Measurements from ENCODE around the gene IL20RA.
"Not testable (repeated sequence)": the region's sequence is repeated elsewhere in the genome, so short reads cannot be mapped to it uniquely, and the experiment has no call there.

IL20RA gene

DNA sequence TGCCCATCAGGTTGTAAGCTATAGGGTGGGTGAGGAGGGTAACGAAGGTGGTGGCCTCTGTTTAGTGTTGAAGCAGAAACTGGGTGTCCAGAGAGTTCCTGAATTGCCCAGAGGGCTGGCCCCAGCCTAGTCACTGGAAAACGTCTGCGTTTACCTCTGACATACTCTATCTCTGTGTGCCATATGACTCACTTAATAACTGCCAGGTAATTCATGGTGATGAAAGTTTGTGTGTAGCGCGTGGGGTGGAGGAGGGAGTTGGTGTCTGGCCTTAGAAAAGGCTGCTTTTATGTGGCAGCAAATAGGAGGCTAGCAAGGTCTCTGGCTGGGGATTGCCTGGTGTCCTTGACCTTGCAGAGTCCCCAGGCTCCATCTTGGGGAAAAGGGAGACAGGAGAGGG lies 75.3 kb downstream of the IL20RA start:
- TF ChIP-seq JUND (IDR thresholded peaks at IDR 0.05; ENCODE audit: low read depth), result no peak
- DNase-seq (ENCODE audit: low read depth in 1 of 2, low spot score in 1 of 2), result no peak
- in situ Hi-C loops (cut with HindIII; ENCODE audit: low pct_unique_long_range_greater_than_20kb, low sequenced_read_pairs), result no loop called here

DNA sequence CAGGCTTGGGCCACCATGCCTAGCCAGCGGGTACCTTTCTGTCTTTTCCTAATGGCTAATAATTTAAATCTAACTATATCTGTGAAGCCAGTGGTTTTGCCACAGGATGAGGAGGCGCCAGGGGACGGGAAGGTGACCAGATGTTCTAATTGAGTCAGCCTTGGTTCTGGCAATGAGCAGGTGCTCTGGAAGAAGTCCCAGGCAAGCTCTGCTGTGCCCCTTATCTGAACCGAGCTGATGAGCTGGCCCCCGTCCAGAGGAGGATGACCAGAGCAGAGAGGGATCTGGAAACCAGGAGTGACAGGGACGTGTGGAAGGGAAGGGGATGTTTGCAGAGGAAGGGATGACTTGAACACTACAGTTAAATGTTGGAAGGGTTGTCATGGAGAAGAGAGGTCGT lies 75.9 kb downstream of the IL20RA start:
- TF ChIP-seq JUND (IDR thresholded peaks at IDR 0.05; ENCODE audit: low read depth), result no peak
- in situ Hi-C loops (cut with HindIII; ENCODE audit: low pct_unique_long_range_greater_than_20kb, low sequenced_read_pairs), result no loop called here

DNA sequence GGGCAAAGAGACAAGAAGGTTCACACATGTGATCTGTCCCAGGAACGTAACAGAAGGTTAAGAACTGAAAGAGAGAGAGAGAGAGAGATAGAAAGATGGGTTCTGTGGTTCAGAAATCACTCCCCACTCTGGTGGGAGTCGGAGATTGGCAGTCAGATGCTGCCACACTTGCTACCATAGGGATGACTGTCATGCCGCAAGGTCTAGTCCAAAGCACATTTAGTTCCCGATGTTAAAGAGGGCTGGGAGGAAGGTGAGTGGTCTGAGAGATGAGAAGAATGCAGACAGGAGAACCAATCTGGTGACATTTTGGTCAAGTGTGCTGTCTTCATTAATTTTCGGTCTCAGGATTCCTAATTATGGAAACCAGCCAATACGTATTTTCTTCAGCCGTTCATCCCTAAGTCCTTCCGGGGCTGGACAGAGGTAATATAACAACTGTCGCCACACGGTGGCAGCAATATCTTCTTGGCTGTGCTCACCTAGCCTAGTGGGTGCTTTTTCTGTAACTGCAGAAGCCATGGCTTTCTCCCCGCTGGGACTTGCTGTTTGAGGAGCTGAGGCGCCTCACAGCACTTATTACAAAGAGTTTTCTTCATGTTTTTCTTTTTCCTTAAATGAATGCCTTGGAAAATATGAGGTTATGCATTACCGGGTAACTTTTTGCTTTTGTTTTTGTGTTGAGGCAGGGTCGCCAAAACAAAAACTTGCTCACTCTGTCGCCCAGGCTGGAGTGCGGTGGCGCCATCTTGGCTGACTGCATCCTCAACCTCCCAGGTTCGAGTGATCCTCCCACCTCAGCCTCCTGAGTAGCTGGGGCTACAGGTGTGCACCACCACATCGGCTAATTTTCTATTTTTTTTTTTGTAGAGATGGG lies 76.7 kb downstream of the IL20RA start:
- peak; percentile 55 to 86 for DNase-seq (ENCODE audit: low read depth in 1 of 2, low spot score in 1 of 2)
- in situ Hi-C loops (cut with HindIII; ENCODE audit: low pct_unique_long_range_greater_than_20kb, low sequenced_read_pairs), result no loop called here
- no peak for TF ChIP-seq JUND (IDR thresholded peaks at IDR 0.05; ENCODE audit: low read depth)

More for the DNA sequence above, 75.9 kb downstream of the IL20RA start:
- no peak for DNase-seq (ENCODE audit: low read depth in 1 of 2, low spot score in 1 of 2)

DNA sequence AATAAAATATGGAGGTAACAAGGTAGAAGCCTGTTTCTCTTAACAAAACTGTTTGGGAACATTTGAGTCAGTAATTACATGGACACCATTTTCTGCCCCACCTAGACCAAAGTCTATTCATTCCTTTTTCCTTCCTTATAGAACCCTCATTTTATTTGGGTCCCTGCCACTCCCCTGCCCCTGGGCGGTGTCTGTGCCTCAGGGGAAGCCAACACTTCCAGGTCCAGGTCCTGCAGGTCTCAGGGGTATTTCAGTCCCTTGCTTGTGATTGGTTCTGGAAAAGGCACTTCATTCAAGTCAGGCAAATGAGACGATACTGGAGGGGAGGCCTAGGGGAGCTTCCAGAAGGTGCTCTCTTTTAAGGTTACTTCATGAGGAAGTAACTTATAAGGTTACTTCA lies 80.4 kb downstream of the IL20RA start:
- TF ChIP-seq JUND (IDR thresholded peaks at IDR 0.05; ENCODE audit: low read depth), result no peak
- in situ Hi-C loops (cut with HindIII; ENCODE audit: low pct_unique_long_range_greater_than_20kb, low sequenced_read_pairs), result no loop called here
- no peak for DNase-seq (ENCODE audit: low read depth in 1 of 2, low spot score in 1 of 2)

DNA sequence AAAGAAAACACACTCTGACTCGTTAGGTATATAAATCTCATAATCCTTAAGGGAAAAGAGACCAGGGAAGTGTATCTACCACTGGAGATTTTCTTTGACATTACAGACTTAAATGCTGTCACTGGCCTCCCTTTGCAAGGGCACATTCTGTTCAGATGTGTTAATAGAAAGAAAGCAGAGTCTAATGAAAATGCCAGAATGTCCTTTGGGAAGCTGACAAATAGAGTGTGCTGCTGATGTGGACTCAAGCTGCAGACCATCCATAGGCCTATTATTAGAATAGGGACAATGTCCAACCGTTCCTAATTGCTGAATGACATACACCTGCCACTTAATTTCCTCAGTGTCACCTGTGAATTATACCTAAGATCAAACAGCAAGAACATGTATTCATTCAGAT lies 81.5 kb downstream of the IL20RA start:
- TF ChIP-seq JUND (IDR thresholded peaks at IDR 0.05; ENCODE audit: low read depth), result no peak
- in situ Hi-C loops (cut with HindIII; ENCODE audit: low pct_unique_long_range_greater_than_20kb, low sequenced_read_pairs), result no loop called here
- DNase-seq (ENCODE audit: low read depth in 1 of 2, low spot score in 1 of 2), result no peak

DNA sequence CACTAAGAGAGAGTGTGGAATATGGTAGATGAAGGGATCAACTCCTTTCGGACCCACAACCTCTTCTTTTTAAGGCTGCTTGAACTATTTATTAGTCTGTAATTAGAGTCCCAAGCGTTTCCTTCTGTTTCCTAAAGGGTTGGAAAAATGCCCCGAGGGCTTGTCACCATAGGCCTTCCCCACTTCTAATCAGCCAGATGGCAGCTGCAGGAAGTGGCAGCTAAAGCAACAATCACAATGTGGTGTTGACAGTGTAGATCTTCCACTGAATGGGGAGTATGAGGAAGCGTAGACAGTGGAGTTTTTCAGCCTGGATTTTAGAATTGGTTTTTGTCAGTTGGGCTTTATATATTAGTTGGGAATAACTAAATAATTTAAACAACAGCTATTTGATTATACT lies 82.1 kb downstream of the IL20RA start:
- TF ChIP-seq JUND (IDR thresholded peaks at IDR 0.05; ENCODE audit: low read depth), result no peak
- no peak for DNase-seq (ENCODE audit: low read depth in 1 of 2, low spot score in 1 of 2)
- in situ Hi-C loops (cut with HindIII; ENCODE audit: low pct_unique_long_range_greater_than_20kb, low sequenced_read_pairs), result no loop called here

DNA sequence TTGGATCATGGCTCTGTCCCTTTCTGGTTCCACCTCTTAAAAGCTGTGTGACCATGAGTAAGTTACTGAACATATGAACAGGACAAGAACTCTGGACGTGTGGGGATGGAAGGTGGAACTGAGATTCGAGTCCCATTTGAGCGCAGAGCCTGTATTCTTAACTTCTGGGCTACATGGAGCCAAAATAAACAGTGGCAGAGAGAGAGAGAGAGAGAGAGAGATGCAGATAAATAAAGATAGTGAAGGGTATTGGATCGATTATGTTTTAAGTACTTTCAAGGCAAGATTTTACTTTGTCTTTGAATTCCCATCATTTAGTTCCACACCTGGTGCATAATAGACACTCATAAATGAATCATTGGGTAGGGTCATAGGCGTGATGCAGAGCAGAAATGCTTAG lies 82.9 kb downstream of the IL20RA start:
- no peak for DNase-seq (ENCODE audit: low read depth in 1 of 2, low spot score in 1 of 2)
- in situ Hi-C loops (cut with HindIII; ENCODE audit: low pct_unique_long_range_greater_than_20kb, low sequenced_read_pairs), result no loop called here
- no peak for TF ChIP-seq JUND (IDR thresholded peaks at IDR 0.05; ENCODE audit: low read depth)

DNA sequence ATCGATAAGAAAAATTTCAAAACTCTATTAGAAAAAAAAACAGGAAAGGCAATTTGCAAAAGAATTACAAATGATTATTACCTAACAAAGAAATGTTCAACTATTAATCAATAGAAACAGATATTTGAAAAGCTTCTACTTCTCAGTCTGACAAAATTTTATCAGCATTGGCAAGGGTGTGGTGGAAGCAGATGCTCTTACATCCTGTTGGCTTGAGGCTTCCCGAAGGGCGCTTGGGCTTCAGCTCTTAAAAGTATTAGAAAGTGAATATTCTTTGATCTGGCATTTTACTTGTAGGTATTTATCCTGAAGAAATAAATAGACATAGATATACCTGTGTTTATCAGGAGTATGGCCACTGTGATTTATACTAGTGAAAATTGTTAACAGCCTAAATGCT lies 84.0 kb downstream of the IL20RA start:
- no peak for DNase-seq (ENCODE audit: low read depth in 1 of 2, low spot score in 1 of 2)

DNA sequence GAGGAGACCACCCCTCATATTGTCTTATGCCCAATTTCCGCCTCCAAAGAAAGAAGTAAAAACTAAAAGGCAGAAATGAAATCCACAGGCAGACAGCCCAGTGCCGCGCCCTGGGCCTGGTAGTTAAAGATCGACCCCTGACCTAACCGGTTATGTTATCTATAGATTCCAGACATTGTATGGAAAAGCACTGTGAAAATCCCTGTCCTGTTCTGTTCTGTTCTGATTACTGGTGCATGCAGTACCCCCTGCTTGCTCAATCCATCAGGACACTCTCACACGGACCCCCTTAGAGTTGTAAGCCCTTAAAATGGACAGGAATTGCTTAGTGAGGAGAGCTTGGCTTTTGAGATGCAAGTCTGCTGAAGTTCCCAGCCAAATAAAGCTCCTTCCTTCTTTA lies 84.8 kb downstream of the IL20RA start:
- in situ Hi-C loops (cut with HindIII; ENCODE audit: low pct_unique_long_range_greater_than_20kb, low sequenced_read_pairs), result not testable (repeated sequence)

More for the DNA sequence above, 84.0 kb downstream of the IL20RA start:
- TF ChIP-seq JUND (IDR thresholded peaks at IDR 0.05; ENCODE audit: low read depth), result no peak
- in situ Hi-C loops (cut with HindIII; ENCODE audit: low pct_unique_long_range_greater_than_20kb, low sequenced_read_pairs), result no loop called here

DNA sequence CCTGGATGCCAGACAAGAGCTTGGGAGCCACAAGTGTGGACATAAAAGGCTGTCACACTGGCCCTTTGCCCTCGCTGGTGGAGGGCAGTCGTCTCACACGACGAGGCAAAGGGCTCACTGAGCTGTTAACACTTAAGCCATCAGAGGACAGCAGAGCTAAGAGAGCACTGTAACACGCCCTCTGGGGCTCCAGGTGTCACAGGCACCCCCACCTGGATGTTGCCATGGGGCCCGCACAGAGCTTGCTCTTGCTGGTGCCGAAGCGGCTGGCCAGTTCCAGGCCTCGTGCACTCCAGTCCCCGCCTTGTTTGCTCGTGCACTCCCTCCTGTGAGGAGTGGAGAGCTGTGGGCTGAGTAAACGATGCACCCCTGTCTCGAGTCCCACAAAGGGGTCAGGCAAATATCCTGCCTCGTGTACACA lies 85.3 kb downstream of the IL20RA start:
- TF ChIP-seq JUND (IDR thresholded peaks at IDR 0.05; ENCODE audit: low read depth), result no peak
- no peak for DNase-seq (ENCODE audit: low read depth in 1 of 2, low spot score in 1 of 2)
- in situ Hi-C loops (cut with HindIII; ENCODE audit: low pct_unique_long_range_greater_than_20kb, low sequenced_read_pairs), result no loop called here

More for the DNA sequence above, 84.8 kb downstream of the IL20RA start:
- not testable (repeated sequence) for DNase-seq (ENCODE audit: low read depth in 1 of 2, low spot score in 1 of 2)

DNA sequence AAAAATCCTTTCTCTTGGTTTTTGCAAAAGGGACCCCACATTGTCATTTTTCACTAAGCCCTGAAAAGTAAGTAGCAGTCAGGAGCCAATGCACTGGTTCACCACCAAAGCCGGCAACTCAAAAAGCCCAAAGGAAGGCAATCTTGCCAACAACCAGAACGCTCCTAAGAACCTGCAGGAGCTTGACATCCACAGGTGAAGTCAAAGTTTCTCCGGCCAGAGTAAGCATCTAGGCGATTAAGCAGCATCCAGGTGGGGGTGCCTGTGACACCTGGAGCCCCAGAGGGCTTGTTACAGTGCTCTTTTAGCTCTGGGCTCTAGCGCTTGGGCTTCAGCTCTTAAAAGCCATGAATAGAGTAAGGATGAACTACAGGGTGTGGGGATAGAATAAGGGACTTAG lies 86.6 kb downstream of the IL20RA start:
- in situ Hi-C loops (cut with HindIII; ENCODE audit: low pct_unique_long_range_greater_than_20kb, low sequenced_read_pairs), result no loop called here

DNA sequence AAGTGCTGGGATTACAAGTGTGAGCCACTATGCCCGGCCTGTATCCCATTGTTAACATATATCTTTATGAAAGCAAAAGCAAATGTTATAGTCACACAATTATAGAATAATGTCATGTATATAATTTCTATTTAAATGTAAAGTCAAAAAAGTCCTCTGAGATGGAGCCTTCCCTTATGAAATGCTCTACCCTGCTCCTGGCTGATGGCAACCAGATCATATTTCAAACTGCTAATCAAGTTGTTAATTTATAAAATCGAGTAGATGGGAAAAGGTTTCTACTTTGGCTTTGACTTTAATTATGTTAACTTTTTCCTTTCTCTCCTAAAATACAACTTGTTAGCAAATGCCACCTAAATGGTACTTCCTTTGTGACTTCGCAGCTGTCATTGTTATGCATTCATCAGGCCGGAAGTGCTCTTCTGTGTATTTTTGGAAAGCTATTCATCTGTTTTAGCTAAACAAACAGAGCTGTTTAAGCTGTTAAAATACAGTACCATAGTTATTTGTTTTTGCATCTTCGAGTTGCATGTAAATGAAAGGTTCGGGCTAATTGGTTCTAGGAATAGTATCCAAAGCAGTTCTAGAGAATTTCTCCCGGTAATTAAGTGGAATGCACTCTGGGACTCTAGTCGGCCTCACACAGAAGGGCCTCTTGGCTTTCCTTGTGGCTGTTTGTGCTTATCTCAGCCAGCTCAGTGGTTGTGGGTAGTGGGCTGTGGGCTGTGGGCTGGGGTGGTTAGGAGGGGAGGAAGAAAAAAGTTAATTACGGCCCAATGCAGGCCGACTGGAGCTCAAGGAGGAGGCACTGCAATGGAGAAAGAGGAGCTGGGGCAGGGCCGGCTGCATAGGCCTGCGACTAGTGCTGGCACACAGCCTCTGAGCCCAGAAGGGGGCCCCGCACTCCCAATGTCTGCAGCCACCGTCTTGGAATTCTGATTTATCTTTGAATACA lies 87.9 kb downstream of the IL20RA start:
- no peak for TF ChIP-seq JUND (IDR thresholded peaks at IDR 0.05; ENCODE audit: low read depth)
- in situ Hi-C loops (cut with HindIII; ENCODE audit: low pct_unique_long_range_greater_than_20kb, low sequenced_read_pairs), result no loop called here
- no peak for DNase-seq (ENCODE audit: low read depth in 1 of 2, low spot score in 1 of 2)

More for the DNA sequence above, 86.6 kb downstream of the IL20RA start:
- no peak for TF ChIP-seq JUND (IDR thresholded peaks at IDR 0.05; ENCODE audit: low read depth)
- no peak for DNase-seq (ENCODE audit: low read depth in 1 of 2, low spot score in 1 of 2)

DNA sequence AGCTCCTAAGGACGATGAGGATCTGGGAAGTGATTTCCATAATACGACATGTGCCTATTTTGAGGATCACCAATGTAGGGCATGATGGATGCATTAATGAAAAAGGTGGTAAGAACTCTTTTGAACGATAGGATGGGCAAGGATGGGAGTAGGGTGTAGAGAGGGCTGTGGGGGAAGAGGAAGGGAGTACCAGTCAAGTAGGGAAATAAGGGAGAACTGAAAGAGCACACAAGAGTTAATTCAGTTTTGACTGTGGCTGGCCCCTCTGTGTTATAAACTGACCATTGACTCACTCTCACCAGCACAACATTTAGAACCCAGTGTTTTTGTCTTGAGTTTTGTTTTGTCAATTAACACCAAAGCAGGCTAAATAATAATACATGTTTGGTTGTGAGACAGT lies 89.6 kb downstream of the IL20RA start:
- in situ Hi-C loops (cut with HindIII; ENCODE audit: low pct_unique_long_range_greater_than_20kb, low sequenced_read_pairs), result no loop called here
- no peak for DNase-seq (ENCODE audit: low read depth in 1 of 2, low spot score in 1 of 2)
- TF ChIP-seq JUND (IDR thresholded peaks at IDR 0.05; ENCODE audit: low read depth), result no peak

All from T47D (cell line).